HepG2 (cell line): ENCODE data around the gene FRMD1. TPM values are rescaled to one million over a fixed set of nuclear protein-coding genes. Genes with fewer than 3 reads are reported as not detected.

Experiments
- GABPA ChIP-seq, 2 experiments: IDR thresholded peaks; 2 replicates each; pipeline ENCODE4 v1.6.1; 2011 to 2016; ENCODE audit warnings: low read depth in 2 of 2, low read length in 1 of 2, missing biosample characterization in 1 of 2, missing genetic modification characterization in 1 of 2
- RBFOX2 ChIP-seq: fragments of 200-400 bp; formaldehyde crosslinking; IDR thresholded peaks from 2 replicates; pipeline ENCODE4 v1.6.1; 2017; ENCODE audit warnings: low read depth, mild to moderate bottlenecking, low read length
- RXRA ChIP-seq: sonication (generic); formaldehyde crosslinking; IDR thresholded peaks from 2 replicates; pipeline ENCODE4 v1.5.1; 2020; ENCODE audit warnings: missing genetic modification reagents
- SIX1 ChIP-seq: sonication (generic); formaldehyde crosslinking; IDR thresholded peaks from 2 replicates; pipeline ENCODE4 v1.4.0; 2020; ENCODE audit warnings: missing genetic modification reagents, borderline replicate concordance
- THAP7 ChIP-seq: sonication (generic); formaldehyde crosslinking; IDR thresholded peaks from 2 replicates; pipeline ENCODE4 v1.8.1; 2023; ENCODE audit warnings: mild to moderate bottlenecking, missing genetic modification reagents
- THYN1 ChIP-seq: sonication (generic); formaldehyde crosslinking; IDR thresholded peaks from 2 replicates; pipeline ENCODE4 v1.8.1; 2023; ENCODE audit warnings: low read depth, mild to moderate bottlenecking, moderate library complexity, missing genetic modification reagents, borderline replicate concordance
- ZNF142 ChIP-seq: sonication (generic); formaldehyde crosslinking; IDR thresholded peaks from 2 replicates; pipeline ENCODE4 v1.4.0; 2020; ENCODE audit warnings: missing genetic modification reagents
- ZNF569 ChIP-seq: sonication (generic); formaldehyde crosslinking; IDR thresholded peaks from 2 replicates; pipeline ENCODE4 v1.5.0; 2020; ENCODE audit warnings: mild to moderate bottlenecking, missing genetic modification reagents, moderate library complexity, borderline replicate concordance
- ZNF761 ChIP-seq: sonication (generic); formaldehyde crosslinking; conservative IDR thresholded peaks from 2 replicates; pipeline ENCODE4 v1.4.0; 2020; ENCODE audit warnings: mild to moderate bottlenecking, missing genetic modification reagents
- polyA plus RNA-seq, 8 experiments: library from polyadenylated mRNA; depleted of rRNA in 3 of 8; stranded (reverse) in 7 of 8; unstranded in 1 of 8; fragments of >200 nt; fragmentation: Illumina TruSeq in 4 of 8; extraction: Trizol in 4 of 8; gene quantifications; 2 replicates each; pipeline versions ENCODE4 v1.2.1 to v1.2.3, GENCODE V29; 2011 to 2016; ENCODE audit warnings: low read depth in 4 of 8, missing spikeins in 1 of 8, mixed read lengths in 1 of 8; ENCODE audit not compliant: insufficient read depth in 1 of 8
- total RNA-seq, 5 experiments: library from RNA; depleted of rRNA; stranded (reverse); fragments of >200 nt; fragmentation: Illumina TruSeq; extraction: Trizol; gene quantifications; 2 replicates each; pipeline ENCODE4 v1.2.3, GENCODE V29; 2016; ENCODE audit warnings: low read depth in 1 of 5
- TF ChIP-seq, protein P1 (sequence below), 2 experiments: fragments of 450-650 bp in 1 of 2; sonication (generic) in 1 of 2; formaldehyde crosslinking in 1 of 2; IDR thresholded peaks; 2 replicates each; pipeline versions ENCODE4 v1.6.1 to v1.8.0; 2016 to 2022; ENCODE audit warnings: antibody characterized with exemption in 1 of 2, mild to moderate bottlenecking in 1 of 2, missing genetic modification reagents in 1 of 2
- TF ChIP-seq, protein P2 (sequence below): IDR thresholded peaks from 2 replicates; pipeline ENCODE4 v1.6.1; 2018; ENCODE audit warnings: missing genetic modification reagents, mild to moderate bottlenecking, missing compliant biosample characterization

Gene FRMD1
- total and polyA plus RNA-seq, 2 of the 13 experiments (the other 11 are each of a cell fraction or from before 2014, with no cell fraction given), result 0.01 TPM; not detected in 1

GRCh38 chr6:168093071-168093505, 14.1 kb upstream of the FRMD1 start (continued):
- TF ChIP-seq, protein P1, sequence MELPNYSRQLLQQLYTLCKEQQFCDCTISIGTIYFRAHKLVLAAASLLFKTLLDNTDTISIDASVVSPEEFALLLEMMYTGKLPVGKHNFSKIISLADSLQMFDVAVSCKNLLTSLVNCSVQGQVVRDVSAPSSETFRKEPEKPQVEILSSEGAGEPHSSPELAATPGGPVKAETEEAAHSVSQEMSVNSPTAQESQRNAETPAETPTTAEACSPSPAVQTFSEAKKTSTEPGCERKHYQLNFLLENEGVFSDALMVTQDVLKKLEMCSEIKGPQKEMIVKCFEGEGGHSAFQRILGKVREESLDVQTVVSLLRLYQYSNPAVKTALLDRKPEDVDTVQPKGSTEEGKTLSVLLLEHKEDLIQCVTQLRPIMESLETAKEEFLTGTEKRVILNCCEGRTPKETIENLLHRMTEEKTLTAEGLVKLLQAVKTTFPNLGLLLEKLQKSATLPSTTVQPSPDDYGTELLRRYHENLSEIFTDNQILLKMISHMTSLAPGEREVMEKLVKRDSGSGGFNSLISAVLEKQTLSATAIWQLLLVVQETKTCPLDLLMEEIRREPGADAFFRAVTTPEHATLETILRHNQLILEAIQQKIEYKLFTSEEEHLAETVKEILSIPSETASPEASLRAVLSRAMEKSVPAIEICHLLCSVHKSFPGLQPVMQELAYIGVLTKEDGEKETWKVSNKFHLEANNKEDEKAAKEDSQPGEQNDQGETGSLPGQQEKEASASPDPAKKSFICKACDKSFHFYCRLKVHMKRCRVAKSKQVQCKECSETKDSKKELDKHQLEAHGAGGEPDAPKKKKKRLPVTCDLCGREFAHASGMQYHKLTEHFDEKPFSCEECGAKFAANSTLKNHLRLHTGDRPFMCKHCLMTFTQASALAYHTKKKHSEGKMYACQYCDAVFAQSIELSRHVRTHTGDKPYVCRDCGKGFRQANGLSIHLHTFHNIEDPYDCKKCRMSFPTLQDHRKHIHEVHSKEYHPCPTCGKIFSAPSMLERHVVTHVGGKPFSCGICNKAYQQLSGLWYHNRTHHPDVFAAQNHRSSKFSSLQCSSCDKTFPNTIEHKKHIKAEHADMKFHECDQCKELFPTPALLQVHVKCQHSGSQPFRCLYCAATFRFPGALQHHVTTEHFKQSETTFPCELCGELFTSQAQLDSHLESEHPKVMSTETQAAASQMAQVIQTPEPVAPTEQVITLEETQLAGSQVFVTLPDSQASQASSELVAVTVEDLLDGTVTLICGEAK (IDR thresholded peaks at IDR 0.05), result no peak
- TF ChIP-seq, protein P1 (CRISPR knock-in tag; IDR thresholded peaks at IDR 0.05), result peak; percentile 14; the same call in 1 of the 2 replicates
- TF ChIP-seq ZNF142, result no peak
- TF ChIP-seq THYN1 (CRISPR knock-in tag), result no peak
- TF ChIP-seq THAP7 (CRISPR knock-in tag), result no peak
- peak; percentile 83; the same call in 1 of the 2 replicates for TF ChIP-seq SIX1 (CRISPR knock-in tag)
- TF ChIP-seq, protein P2, sequence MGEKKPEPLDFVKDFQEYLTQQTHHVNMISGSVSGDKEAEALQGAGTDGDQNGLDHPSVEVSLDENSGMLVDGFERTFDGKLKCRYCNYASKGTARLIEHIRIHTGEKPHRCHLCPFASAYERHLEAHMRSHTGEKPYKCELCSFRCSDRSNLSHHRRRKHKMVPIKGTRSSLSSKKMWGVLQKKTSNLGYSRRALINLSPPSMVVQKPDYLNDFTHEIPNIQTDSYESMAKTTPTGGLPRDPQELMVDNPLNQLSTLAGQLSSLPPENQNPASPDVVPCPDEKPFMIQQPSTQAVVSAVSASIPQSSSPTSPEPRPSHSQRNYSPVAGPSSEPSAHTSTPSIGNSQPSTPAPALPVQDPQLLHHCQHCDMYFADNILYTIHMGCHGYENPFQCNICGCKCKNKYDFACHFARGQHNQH, result no peak
- TF ChIP-seq ZNF761, result no peak
- no peak for TF ChIP-seq ZNF569 (CRISPR knock-in tag)
- TF ChIP-seq GABPA (IDR thresholded peaks at IDR 0.05; ENCODE audit: low read depth, low read length), result no peak
- TF ChIP-seq GABPA (CRISPR knock-in tag; IDR thresholded peaks at IDR 0.05; ENCODE audit: low read depth), result no peak
- peak; percentile 39; the same call in 1 of the 2 replicates for TF ChIP-seq RXRA
- no peak for TF ChIP-seq RBFOX2
